ENCODE measurements around the gene HPN. TPM values are rescaled to one million over a fixed set of nuclear protein-coding genes. Genes with fewer than 3 reads are reported as not detected.
A peak's percentile ranks its signal among the peaks of the same experiment; 100 is the strongest.
"Not testable (repeated sequence)": the region's sequence is repeated elsewhere in the genome, so short reads cannot be mapped to it uniquely, and the experiment has no call there.

Gene HPN
- 10 to 100 TPM in 1 of 12 donors, 1 to 10 TPM in 2, under 1 TPM in 7, not detected in 2; 0.11 to 57.4 (median 0.41) TPM for polyA plus RNA-seq (ENCODE audit: insufficient read length in 12 of 12)
- long read RNA-seq, donor 1, partial matches to known transcripts: 115 of 137 reads
- long read RNA-seq, donor 1, other reads (novel, unspliced or antisense): 22 of 137 reads
- long read RNA-seq, donor 2: 0 reads
- long read RNA-seq, donor 3: 0 reads
- long read RNA-seq, donor 4: 0 reads
- long read RNA-seq, donor 5: 0 reads
- long read RNA-seq, donor 6: 0 reads
- long read RNA-seq, donor 7: 0 reads
- long read RNA-seq, donor 8: 0 reads
- long read RNA-seq, donor 9: 0 reads
- long read RNA-seq, donor 10: 0 reads
- long read RNA-seq, donor 11: 0 reads

DNA sequence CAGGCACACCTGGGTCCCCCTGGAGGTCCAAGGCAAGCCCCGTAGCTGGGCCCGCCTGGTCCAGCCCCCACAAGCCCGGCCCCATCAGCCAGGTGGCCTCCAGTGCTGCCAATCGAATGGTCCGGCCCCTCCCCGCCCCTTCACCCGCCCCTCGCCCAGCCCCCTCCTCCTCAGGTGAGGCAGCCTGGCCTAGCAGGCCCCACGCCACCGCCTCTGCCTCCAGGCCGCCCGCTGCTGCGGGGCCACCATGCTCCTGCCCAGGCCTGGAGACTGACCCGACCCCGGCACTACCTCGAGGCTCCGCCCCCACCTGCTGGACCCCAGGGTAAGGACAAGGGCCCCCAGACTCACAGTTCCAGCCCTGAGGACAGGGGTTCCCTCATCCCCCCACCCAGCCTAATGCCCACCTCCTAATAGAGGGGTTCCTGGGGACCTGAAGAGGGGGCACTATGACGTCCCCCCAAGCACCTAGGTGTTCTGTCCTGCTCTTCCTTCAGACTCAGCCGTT lies at the start of gene HPN:
HPN (plus strand) TSS at position 174 of the 508 bp plus-strand sequence. CDS start 786 bp downstream, outside the sequence.
- no peak for DNase-seq

DNA sequence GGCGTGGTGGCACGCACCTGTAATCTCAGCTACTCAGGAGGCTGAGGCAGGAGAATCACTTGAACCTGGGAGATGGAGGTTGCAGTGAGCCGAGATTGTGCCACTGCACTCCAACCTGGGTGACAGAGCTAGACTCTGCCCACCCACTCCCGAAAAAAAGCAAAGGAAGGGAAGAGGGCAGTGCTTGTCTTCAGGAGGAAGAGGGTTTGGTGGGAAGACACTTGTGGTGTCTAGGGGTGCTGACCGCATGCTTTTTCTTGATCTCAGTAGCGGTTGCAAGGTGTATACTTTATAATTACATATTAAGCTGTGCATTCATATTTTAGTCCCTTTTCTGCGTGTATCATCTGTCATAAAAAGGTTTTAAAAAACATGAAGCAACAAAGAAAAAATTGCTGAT lies 48.9 kb upstream of the HPN start:
- DNase-seq: not testable (repeated sequence)

DNA sequence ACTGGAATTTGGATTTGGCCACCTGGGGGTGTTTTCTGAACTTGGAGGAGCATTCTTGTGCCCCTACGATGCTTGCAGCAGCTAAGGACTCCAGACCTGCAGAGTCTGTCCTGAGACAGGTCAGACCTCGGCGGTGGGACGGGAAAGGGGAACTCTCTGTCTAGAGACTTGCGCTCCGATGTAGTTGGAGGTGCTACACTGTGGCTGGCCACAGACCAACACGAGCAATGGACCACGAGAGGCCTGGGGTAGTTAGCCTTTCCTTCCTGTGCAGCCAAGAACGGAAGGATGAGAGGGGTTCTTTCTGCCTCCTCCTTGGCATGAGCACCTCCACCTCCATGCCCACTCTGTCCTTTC lies 47.3 kb upstream of the HPN start:
- no peak for DNase-seq

DNA sequence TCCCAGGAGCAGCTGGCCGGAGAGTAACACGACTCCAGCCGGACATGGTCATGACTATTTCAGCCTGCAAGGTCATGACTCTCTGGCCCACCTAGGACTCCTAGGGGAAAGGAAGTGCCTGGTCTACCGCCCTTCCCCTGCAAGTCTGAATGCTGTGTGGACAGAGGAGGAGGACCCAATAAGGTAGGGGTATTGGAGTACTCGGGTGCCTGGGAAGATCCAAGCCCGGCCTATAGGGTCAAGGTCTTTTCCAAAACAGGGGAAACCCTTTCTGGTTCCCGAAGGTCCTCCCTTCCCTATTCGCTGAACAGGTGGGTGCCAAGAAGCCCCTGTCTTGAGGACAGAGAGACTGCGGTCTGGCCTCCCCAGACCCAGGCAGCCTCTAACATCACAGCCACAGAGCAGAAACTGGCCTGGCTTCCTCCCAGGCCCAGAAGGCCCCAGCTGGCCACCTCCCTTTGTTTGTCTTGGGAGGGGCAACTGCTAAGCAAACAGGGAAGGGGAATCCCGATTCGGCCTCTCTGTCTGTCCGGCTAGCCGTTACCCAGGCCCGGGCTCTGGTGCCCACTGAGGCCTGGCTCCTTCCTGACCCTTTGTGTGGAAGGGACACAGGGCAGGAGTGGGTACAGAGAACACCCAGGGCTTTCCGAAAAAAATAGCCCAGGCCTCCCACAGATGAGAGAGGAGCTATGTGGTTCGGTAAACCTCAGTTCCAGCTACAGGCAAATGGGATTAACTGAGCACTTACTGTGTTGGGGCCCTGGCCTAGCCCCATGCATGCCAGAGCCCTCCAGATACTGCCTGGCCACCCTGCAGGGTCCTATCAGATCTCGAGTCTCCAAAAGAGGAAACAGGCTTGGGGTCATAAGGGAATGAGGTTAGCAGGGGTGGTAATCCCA lies 46.6 kb upstream of the HPN start:
- no peak for DNase-seq

DNA sequence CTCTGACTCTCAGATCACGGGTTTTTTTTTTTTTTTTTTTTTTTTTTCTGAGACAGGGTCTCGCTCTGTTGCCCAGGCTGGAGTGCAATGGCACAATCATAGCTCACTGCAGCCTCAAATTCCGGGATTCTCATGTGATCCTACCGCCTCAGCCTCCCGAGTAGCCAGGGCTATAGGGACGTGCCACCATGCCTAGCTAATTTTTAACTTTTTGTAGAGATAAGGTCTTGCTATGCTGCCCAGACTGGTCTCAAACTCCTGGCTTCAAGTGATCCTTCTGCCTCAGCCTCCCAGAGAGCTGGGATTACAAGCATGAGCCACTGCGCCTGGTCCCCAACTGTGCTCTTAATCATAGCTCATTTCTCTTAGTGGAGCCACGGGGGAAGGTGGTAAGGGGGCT lies 46.0 kb upstream of the HPN start:
- DNase-seq: no peak

DNA sequence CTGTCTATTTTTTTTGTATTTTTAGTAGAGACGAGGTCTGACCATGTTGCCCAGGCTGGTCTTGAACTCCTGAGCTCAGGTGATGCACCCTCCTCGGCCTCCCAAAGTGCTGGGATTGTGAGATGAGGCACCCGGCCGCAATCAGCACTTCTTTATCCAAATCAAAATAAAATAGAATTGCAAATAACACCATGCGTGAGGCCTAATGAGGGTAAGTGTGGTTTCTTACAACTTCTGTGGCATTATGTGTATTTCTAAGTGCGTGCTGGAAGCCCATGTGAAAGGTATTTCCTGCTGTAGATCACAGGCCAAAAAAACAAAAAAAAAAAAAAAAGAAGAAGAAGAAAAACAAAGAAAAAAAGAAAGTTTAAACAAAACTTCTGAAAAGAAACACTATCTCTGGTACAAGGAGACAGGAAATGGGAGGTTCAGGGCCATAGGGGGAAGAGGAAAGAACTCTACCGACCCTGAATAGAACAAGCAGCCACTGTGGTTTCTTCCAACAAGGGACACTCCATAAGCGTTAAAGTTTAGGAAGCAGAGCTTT lies 44.4 kb upstream of the HPN start:
- DNase-seq: no peak

DNA sequence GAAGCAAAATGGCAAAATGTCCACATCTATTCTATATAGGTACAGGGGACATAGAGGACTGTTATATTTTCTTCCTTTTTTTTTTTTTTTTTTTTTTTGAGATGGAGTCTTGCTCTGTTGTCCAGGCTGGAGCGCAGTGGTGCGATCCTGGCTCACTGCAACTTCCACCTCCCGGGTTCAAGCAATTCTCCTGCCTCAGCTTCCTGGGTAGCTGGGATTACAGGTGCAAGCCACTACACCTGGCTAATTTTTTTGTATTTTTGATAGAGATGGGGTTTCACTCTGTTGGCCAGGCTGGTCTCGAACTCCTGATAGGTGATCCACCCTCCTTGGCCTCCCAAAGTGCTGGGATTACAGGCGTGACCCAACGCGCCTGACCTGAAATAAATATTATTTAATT lies 43.3 kb upstream of the HPN start:
- DNase-seq: not testable (repeated sequence)

DNA sequence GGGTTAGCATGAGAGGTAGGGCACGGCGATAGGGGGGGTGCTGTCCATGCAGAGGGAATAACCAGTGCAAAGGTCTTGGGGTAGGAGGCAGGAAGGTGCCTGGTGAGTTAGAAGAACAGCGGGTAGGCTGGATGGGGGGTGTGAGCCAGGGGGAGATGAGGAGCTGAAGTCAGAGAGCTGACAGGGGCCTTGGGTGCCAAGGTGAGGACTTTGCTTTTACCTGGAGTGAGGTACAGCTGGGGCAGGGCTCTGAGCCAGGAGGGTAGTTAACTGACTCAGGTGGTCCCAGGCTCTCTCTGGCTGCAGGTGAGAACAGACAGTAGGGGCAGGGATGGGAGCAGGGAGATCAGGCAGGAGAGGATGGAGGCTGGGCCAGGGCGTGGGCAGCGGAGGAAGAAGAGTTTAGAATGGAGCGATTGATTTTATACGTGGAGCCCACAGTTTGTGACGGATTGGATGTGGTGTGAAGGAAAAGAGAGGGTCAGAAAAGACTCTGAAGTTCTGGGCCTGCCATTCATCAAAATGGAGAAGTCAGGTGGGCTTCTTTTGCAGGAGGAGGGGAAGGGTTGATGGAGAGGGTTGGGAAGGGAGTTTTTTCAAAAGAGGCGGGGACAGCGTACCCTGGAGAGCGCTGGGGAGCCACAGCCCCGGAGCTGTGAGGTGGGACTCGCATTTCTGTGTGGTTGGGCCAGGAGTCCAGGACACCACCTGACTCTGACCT lies 42.6 kb upstream of the HPN start:
- DNase-seq: no peak

DNA sequence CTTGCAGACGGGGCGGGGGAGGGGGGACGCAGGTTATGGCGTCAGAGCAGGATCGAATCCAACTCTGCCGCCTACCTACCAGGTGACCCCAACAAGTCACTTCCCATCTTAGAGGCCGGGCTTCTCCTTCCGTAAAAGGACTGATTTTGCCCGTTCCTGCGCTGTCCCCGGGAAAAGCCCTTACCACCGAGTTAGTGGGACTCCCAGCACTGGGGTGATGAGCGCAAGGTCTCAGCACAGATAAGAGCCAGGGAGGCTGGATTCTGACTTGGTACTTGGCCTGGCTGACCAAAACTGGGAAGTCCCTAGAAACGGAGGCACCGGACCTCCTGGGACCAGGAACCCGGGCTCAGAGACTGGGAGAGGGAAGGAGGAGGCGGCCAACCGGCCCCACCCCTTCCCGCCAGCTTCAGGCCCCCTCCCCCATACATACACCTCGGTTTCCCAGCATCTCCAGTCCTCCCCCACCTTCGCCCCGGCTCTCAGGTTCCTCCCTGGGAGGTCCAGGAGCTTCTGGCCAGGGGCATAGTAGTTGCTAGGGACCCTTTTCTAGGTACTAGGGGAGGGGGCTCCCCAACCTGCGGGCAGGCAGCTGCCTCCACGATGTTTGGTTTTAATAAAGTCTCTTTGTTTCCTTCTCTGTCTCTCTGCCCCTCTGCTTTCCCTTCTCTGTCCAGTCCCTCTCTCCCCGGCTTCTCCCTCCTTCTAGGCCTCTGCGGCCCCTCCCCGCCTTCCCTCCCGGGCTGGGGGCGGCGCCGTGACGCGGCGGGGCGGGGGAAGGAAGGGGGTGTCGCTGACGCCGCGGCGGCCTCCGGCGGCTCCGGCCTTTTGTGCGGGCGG lies 41.8 kb upstream of the HPN start, which contains the start of gene GRAMD1A:
GRAMD1A (plus strand) TSS at position 826 of the 840 bp plus-strand sequence. CDS start 156 bp downstream, outside the sequence.
- peak; percentile 89 for DNase-seq

DNA sequence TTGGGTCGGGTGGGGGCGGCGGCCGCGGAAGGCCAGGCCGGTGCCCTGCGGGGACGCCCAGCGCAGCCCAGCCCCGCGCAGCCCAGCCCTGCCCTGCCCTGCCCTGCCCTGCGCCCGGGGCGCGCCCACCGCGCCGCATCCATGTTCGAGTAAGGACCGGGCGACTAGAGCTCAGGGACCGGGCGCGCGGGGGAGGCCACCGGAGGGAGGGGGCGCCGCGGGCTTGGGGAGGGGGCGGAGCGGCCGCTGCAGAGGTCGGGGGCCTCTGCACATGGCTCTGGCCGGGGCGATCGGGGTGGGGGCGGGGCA lies 41.2 kb upstream of the HPN start:
- no peak for DNase-seq

DNA sequence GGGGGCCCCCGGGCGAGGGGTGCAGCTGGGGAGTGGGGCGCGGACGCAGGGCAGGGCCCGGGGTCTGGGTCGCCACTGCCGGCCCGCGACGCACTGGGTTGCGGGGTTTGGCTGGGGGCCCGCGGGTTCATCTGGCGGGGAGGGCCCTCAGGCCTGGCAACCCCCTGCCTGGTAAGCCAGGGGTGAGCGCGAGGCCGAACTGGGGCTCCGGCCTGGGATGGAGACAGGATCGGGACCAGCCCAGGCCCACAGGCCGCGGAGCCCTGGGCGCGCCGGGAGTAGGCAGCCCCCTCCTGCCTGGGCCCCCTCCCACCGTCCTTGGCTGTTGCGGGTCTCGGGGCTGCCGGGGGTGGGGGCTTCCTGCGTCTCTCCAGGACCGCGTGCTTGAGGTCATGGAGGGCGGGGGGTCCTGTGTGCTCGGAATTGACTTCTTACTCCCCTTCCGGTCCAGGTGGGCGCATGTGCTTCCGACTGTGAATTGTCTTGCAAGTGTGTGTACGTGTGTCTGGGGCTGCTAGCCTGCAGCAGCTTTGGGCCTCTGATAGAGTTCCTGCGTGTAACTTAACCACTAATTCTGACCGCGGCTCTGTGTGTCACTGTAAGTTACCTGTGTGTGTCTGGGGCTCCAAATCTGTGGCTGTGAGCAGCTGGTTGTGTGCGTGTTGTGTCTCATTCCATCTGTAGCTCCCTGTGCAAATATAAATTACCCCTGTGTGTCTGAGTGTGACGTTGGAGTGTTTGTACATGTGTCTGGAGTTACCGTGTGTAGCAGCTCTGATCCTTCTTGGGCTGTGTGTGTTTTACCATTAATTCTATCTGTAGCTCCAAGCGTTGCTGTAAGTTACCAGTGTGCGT lies 40.6 kb upstream of the HPN start:
- no peak for DNase-seq

DNA sequence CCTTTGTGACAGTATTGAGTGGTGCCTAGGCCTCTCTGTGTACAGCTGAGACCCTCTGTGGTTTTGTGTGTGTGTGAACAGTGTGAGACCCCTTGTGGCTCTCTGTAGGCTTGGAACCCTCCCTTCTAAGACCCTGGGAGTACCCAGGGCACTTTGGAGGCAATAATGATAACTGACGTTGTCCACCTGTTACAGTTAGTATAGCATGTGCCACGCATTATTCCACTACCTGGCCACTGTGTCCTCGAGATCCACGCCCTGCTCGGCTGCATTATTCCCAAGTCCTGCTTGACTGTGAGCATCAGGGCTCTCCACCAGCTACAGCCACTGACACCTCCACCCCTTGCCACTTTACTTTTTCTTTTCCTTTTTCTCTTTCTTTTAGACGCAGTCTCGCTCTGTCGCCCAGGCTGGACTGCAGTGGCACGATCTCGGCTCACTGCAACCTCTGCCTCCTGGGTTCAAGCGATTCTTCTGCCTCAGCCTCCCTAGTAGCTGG lies 39.4 kb upstream of the HPN start:
- DNase-seq: no peak

DNA sequence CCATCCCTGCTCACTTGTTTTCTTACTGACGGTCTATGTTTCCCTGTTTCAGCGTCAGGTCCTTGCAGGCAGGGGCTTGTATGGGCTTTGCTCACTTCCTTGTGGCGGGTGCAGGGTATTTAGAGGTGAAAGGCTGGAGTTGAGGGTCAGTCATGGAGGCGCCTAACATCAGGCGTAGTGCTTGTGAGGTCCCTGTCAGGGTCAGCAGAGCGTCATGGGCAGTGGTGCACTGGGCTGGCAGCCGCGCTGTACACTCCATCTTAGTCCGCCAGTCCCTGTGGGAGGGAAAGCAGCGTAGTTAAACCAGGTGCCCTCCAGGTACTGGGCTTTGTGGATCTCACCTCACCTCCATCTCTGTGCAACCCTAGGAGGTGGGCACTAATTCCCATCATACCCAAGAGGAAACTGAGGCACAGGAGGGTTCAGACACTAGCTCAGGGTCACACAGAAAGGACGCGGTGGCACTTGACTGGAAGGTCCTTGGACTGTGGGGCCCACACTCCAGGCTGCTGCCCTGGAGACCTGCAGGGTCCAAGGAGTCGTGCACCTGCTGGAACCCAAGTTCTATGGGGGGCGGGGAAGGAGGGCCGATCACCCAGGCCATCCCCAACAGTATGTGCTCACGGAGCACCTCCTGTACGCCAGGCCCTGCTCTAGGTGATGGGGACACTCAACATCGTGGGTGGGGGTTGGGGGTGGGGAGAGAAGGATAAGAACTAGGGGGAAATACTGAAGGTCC lies 36.8 kb upstream of the HPN start:
- DNase-seq: no peak

DNA sequence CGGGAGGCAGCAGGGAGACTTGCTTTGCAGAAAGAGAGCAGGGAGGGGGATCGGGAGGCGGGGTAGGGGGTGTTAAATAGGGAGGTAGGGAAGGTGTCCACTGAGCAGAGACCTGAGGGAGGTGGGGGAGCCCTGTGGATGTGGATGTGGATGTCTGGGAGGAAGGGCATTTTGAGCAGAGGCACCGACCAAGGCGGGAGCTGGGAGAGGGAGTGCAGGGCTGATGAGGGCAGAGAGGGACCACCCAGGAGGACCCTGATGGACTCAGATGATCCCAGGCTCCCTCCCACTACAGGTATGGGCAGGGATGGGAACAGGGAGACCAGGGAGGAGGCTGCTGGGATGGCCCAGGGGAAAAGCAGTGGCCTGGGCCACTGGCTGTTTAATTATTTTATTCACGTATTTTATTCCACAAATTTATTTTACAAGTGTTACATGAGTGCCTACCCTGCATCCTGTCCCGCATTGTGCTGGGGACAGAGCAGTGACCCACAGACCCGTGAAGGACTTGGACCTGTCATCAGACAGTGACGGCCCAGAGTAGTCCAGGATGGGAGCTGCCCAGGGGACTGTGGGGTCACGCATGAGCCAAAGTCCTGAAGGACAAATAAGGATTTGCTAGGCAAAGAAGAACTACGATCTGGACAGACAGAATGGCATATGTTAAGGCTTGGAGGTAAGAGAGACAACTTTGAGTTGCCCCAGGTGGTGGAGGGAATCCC lies 36.1 kb upstream of the HPN start:
- no peak for DNase-seq

DNA sequence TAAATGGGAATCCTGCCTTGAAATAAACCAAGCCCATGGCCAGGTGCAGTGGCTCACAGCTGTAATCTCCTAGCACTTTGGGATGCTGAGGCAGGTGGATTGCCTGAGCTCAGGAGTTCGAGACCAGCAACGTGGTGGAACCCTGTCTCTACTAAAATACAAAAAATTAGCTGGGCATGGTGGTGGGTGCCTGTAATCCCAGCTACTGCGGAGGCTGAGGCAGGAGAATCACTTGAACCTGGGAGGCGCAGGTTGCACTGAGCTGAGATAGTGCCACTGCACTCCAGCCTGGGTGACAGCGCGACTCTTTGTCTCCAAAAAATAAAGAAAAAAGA lies 35.5 kb upstream of the HPN start:
- not testable (repeated sequence) for DNase-seq

DNA sequence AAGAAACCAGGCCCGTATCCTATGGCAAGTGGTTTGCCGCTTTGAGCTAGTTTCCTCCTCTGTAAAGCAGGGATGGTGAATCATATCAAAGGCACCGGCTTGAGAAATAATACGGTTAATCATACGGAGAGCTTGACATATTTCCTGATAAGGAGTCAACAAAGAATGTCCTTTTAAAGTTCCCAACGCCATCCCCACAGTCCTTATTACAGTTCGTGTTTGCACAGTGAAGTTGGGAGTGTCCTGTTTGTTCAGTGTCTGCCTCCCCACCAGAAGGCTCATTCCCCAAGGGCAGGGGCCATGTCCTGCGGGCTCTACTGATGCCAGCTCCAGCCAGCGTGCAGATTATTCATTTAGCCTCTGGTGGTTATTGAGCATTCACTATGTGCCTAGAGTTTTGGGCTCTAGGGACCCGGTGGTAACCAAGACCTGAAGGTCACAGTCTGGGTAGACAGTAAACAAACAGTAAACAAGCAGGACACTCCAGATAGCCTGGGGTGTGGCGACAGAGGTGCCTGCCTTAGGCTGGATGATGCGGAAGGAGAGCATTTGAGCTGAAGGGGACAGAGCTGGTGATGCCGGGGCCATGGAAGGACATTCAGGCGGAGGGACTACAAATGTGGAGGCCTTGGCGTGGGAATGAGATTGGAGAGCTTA lies 35.1 kb upstream of the HPN start:
- no peak for DNase-seq

DNA sequence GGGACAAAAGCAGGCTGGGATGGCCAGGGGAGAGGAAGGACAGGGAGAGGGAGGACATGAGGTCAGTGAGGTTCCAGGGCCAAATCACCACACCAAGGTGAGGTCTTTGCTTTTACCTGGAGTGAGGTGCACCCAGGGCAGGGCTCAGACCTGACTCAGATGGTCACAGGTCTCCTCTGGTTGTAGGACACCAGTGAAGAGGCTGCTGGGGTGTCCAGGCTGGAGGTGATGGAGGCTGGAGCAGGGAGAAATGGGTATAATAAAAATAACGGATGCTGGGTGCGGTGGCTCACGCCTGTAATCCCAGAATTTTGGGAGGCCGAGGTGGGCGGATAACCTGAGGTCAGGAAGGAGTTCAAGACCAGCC lies 34.5 kb upstream of the HPN start:
- DNase-seq: no peak

DNA sequence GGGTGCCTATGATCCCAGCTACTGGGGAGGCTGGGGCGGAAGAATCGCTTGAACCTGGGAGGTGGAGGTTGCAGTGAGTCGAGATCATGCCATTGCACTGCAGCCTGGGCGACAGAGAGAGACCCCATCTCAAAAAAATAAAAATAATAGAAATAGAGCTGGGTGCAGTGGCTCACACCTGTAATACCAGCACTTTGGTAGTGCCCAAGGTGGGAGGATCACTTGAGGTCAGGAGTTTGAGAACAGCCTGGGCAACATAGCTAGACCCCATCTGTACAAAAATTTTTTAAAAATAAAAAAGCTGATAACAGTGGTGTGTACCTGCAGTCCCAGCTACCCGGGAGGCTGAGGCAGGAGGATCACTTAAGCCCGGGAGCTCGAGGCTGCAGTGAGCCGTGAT lies 34.1 kb upstream of the HPN start:
- DNase-seq: not testable (repeated sequence)

Data from muscle of arm (tissue), 14 donors.